Lung (tissue), 12 donors: ENCODE data around the gene THEM4. TPM values are rescaled to one million over a fixed set of nuclear protein-coding genes. Genes with fewer than 3 reads are reported as not detected.

Source experiments
- ATAC-seq: fragments of 200-7000 bp; cut with Tn5 transposase; one replicate; pipeline ENCODE4 v1.9.1; 2020; ENCODE audit warnings: moderate number of reproducible peaks; ENCODE audit not compliant: insufficient read depth, low FRiP score
- DNase-seq, 3 donors: peaks; one replicate each; pipeline ENCODE4 v3.0.0-alpha.2; 2013 to 2017
- H3K27ac ChIP-seq, 2 donors: one replicate each; pipeline ENCODE4 v1.5.1; 2013; ENCODE audit warnings: mild to moderate bottlenecking in 2 of 2, moderate library complexity in 2 of 2, control low read depth in 1 of 2, inconsistent platforms in 1 of 2, low read depth in 1 of 2, low read length in 1 of 2
- H3K27me3 ChIP-seq, 3 donors: one replicate each; pipeline ENCODE4 v1.5.1; 2013; ENCODE audit warnings: low read length in 2 of 3; ENCODE audit not compliant: control insufficient read depth in 3 of 3, insufficient read depth in 3 of 3
- H3K36me3 ChIP-seq, 4 donors: one replicate each; pipeline ENCODE4 v1.5.1; 2013; ENCODE audit warnings: low read length in 4 of 4, mild to moderate bottlenecking in 1 of 4, moderate library complexity in 1 of 4; ENCODE audit not compliant: control insufficient read depth in 4 of 4, insufficient read depth in 4 of 4
- H3K4me1 ChIP-seq, 5 donors: one replicate each; pipeline ENCODE4 v1.5.1; 2013; ENCODE audit warnings: low read length in 5 of 5, mild to moderate bottlenecking in 2 of 5, moderate library complexity in 1 of 5; ENCODE audit not compliant: control insufficient read depth in 5 of 5, insufficient read depth in 5 of 5
- H3K4me3 ChIP-seq: one replicate; pipeline ENCODE4 v1.5.1; 2013; ENCODE audit warnings: mild to moderate bottlenecking, control low read depth, moderate library complexity
- H3K9ac ChIP-seq, 2 donors: one replicate each; pipeline ENCODE4 v1.5.1; 2013; ENCODE audit warnings: low read length in 2 of 2, control low read depth in 1 of 2; ENCODE audit not compliant: insufficient read depth in 1 of 2
- H3K9me3 ChIP-seq, 4 donors: one replicate each; pipeline ENCODE4 v1.5.1; 2013; ENCODE audit warnings: low read length in 3 of 4, mild to moderate bottlenecking in 1 of 4, moderate library complexity in 1 of 4; ENCODE audit not compliant: control insufficient read depth in 4 of 4, insufficient read depth in 3 of 4
- WGBS, 2 donors: extraction: QIAGEN DNeasy Blood & Tissue Kit; methylation state at CpG; one replicate each; pipeline ENCODE4 v1.1.7; 2013; 5-methylcytosine and 5-hydroxymethylcytosine counted together
- polyA plus RNA-seq, 2 donors: library from polyadenylated mRNA; stranded (reverse); fragments of 200-250 nt; gene quantifications; one replicate each; pipeline ENCODE4 v1.2.1, GENCODE V29; 2013
- total RNA-seq, 2 donors: library from RNA; depleted of rRNA in 1 of 2; stranded (reverse); fragments of >200 nt in 1 of 2; gene quantifications; one replicate each; pipeline ENCODE4 v1.2.1, GENCODE V29; 2014 to 2021
- TF ChIP-seq, protein P1 (sequence below): IDR thresholded peaks from 2 replicates; pipeline ENCODE4 v1.5.1; 2012; ENCODE audit warnings: mild to moderate bottlenecking; ENCODE audit errors: control extremely low read depth, extremely low read depth
- donor health status: control.
- donor health status: control.
- donor health status: Bipolar disorder and iron deficiency.
- donor health status: healthy.
- donor health status: DM: yes; HTN: yes; CAD: no.

Gene THEM4
- total and polyA plus RNA-seq, 4 donors, result 10.3 to 15.7 (median 13.6) TPM

DNA sequence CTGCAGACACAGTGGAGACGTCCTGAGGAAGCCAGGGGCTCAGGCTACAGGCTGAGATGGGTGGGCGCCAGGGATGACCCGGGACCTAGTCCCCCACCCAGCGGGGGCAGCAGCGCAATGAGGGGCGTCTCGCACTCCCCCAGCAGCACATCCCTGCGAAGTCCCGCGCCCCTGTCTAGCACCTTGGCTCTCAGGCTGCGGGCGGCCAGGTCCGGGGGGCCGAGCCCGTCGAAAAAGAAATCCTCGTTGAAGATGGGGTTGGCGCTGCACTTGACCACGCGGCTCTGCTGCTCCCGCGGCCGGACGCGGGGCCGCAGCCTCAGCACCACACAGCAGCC is 71.5 kb downstream of the THEM4 start:
- peaks cover 0 to 38% (median 35%) of the 10 kb centered on the region in 3 donors for H3K27me3 ChIP-seq

DNA sequence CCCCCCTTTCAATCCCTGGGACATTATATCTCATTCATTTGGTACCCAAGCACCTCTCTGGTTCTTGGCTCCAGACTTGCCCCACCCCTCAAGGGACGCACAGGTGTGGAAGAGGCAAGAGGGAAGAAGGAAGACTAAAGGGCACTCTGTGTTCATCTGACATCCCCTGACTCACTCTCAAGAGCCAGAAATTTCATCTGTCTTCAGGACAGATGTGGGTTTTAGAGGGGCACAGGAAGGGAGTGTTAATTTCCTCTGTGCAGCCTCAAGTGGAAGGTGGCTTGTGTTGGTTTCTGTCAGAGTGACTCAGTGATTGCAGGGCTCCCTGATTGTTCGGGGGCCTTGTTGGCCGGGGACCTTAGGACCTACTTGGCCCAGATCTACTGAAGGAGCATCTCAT is 72.1 kb downstream of the THEM4 start:
- Histone ChIP-seq H3K4me1 (peaks cover 0 to 29% (median 7%) of the 10 kb centered on the region in 5 donors), H3K27ac (peak overlapping the region in 1 of 2 donors; percentile 12), H3K4me3 (no peak overlapping the region), H3K9ac (no peak overlapping the region), H3K27me3 (peaks cover 0 to 38% (median 35%) of the 10 kb centered on the region in 3 donors), H3K36me3 (no peaks in the 10 kb centered on the region), H3K9me3 (no peaks in the 10 kb centered on the region)
- DNase-seq (no peak), ATAC-seq (no peak)
- TF ChIP-seq, protein P1, sequence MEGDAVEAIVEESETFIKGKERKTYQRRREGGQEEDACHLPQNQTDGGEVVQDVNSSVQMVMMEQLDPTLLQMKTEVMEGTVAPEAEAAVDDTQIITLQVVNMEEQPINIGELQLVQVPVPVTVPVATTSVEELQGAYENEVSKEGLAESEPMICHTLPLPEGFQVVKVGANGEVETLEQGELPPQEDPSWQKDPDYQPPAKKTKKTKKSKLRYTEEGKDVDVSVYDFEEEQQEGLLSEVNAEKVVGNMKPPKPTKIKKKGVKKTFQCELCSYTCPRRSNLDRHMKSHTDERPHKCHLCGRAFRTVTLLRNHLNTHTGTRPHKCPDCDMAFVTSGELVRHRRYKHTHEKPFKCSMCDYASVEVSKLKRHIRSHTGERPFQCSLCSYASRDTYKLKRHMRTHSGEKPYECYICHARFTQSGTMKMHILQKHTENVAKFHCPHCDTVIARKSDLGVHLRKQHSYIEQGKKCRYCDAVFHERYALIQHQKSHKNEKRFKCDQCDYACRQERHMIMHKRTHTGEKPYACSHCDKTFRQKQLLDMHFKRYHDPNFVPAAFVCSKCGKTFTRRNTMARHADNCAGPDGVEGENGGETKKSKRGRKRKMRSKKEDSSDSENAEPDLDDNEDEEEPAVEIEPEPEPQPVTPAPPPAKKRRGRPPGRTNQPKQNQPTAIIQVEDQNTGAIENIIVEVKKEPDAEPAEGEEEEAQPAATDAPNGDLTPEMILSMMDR, result no peak
- WGBS, 2 donors, result 22 to 42% methylated on average over 3 of the region's 3 CpGs

More for the DNA sequence above, 71.5 kb downstream of the THEM4 start:
- ATAC-seq (no peak), DNase-seq (no peak)
- Histone ChIP-seq H3K9ac (no peak overlapping the region), H3K9me3 (no peaks in the 10 kb centered on the region), H3K4me3 (no peak overlapping the region), H3K27ac (no peak overlapping the region), H3K4me1 (peaks cover 0 to 22% (median 7%) of the 10 kb centered on the region in 5 donors), H3K36me3 (no peaks in the 10 kb centered on the region)
- WGBS, 2 donors, result 12 to 17% methylated on average over 26 of the region's 26 CpGs
- TF ChIP-seq, protein P1, result no peak

DNA sequence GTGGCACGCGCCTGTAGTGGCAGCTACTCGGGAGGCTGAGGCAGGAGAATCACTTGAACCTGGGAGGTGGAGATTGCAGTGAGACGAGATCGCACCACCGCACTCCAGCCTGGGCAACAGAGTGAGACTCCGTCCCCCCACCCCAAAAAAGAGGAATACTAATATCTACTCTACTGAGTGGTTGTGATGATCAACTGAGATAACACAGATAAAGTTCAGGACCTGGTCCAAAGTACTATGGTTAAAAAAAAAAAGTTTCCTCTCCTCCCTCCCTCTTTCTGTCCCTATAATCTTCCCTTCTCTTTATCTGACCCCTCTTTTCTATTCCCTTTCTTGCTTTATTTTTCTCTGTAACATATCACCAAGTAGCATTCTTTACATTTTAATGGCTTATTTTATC is 73.7 kb downstream of the THEM4 start:
- no peak for DNase-seq
- Histone ChIP-seq H3K4me1 (peaks cover 0 to 32% (median 14%) of the 10 kb centered on the region in 5 donors), H3K9ac (no peak overlapping the region), H3K27me3 (peaks cover 0 to 31% (median 31%) of the 10 kb centered on the region in 3 donors), H3K9me3 (no peaks in the 10 kb centered on the region), H3K27ac (no peak overlapping the region), H3K36me3 (no peaks in the 10 kb centered on the region), H3K4me3 (no peak overlapping the region)
- no peak for ATAC-seq
- TF ChIP-seq, protein P1, result no peak
- whole genome bisulfite sequencing, 2 donors, result 93 to 98% methylated on average over 7 of the region's 7 CpGs

DNA sequence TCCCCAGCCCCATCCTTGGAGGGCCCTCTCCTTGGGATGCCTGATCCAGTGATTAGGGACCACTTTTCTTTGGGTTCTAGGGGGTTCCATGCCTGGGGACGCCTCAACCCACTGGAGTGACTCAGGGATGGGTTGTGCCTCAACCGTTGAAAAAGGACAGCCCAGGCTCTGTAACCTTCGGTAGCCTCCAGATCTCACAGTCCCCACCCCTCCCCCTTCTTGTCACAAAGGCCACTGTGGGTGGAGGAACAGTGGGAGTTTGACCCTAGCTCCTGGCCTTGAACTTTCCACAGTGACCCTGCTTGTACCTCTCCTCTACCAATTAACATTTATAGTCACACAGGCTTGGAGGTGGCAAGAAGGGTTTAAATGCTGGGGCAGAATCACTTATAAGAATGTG is 75.1 kb downstream of the THEM4 start:
- Histone ChIP-seq H3K27ac (no peak overlapping the region), H3K27me3 (peaks cover 0 to 21% (median 20%) of the 10 kb centered on the region in 3 donors), H3K9me3 (no peaks in the 10 kb centered on the region), H3K36me3 (no peaks in the 10 kb centered on the region), H3K9ac (no peak overlapping the region), H3K4me1 (peaks cover 0 to 33% (median 16%) of the 10 kb centered on the region in 5 donors), H3K4me3 (no peak overlapping the region)
- no peak for ATAC-seq
- TF ChIP-seq, protein P1, result no peak
- no peak for DNase-seq
- 39 to 57% methylated on average over 3 of the region's 3 CpGs for WGBS, 2 donors
